Brain microvascular endothelial cell (primary cell): Measurements from ENCODE around the gene CDH13.

Experiments used
- DNase-seq: peaks from one replicate; pipeline ENCODE4 v3.0.0-alpha.2; 2020
- H3K27ac ChIP-seq: fragments of 250-450 bp; sonication (Bioruptor Pico); 2 replicates; pipeline ENCODE4 v1.5.1; 2020; ENCODE audit warnings: mild to moderate bottlenecking, moderate library complexity
- H3K27me3 ChIP-seq: fragments of 250-450 bp; sonication (Bioruptor Pico); replicated peaks from 2 replicates; pipeline ENCODE4 v1.5.1; 2020; ENCODE audit warnings: mild to moderate bottlenecking
- H3K36me3 ChIP-seq: fragments of 250-450 bp; sonication (Bioruptor Pico); replicated peaks from 2 replicates; pipeline ENCODE4 v1.5.1; 2020; ENCODE audit warnings: mild to moderate bottlenecking
- H3K4me3 ChIP-seq: 2 replicates; pipeline ENCODE4 v1.5.1; 2011; ENCODE audit warnings: low read depth, mild to moderate bottlenecking, control low read depth, low read length, moderate library complexity
- in situ Hi-C: cut with HindIII; loops from 2 replicates; pipeline ENCODE4 v1.10.0; 2017; ENCODE audit warnings: low sequenced_read_pairs, low pct_ligation_motif_present
- TF ChIP-seq, protein P1 (sequence below): IDR thresholded peaks from 2 replicates; pipeline ENCODE4 v1.5.1; 2011; ENCODE audit warnings: low read depth, mild to moderate bottlenecking, moderate library complexity, low read length, control low read depth, inconsistent platforms; ENCODE audit errors: missing control alignments

CDH13 gene

DNA sequence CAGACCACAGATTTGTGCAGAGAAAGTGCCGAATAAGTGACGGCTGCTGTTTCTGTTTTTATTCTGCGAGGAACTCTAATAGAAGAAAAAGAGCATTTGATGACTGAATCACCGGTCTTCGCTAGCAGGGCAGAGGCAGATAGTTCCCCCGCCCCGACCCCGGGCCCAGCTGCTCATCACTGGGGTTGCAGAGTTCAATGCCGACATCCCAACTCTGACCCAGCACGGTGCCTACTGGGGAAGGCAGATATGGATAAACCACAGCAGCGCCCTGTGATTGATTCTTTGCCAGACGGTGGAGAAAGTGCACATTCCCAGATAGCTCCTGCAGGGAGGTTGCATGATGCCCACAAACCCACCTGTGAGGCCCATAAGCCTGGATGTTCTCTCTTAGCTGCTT, 823.1 kb downstream of the CDH13 start:
- no peak for DNase-seq

DNA sequence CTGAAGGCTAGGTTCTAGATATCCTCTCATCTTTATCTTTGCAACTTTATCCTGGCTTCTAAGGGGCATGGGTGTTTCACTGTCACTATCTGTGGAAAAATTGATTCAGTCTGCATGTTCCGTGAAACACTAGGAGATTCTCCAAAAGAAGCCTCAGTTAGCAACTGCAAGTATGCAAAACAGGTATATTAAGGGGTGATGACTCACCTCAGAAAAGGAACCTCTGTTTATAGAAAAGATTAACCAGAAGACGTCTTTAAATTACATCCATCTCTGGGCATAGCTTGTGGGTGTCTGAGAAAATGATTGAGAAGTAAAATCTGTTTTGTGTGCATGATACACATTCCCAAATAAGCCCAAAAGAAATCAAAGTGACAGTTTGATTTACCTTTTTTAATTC, 827.2 kb downstream of the CDH13 start:
- Histone ChIP-seq H3K36me3 (no peaks in the 10 kb centered on the region), H3K27ac (no peak overlapping the region), H3K27me3 (no peaks in the 10 kb centered on the region), H3K4me3 (no peak overlapping the region)
- in situ Hi-C loops: no loop called here
- no peak for DNase-seq
- TF ChIP-seq, protein P1, sequence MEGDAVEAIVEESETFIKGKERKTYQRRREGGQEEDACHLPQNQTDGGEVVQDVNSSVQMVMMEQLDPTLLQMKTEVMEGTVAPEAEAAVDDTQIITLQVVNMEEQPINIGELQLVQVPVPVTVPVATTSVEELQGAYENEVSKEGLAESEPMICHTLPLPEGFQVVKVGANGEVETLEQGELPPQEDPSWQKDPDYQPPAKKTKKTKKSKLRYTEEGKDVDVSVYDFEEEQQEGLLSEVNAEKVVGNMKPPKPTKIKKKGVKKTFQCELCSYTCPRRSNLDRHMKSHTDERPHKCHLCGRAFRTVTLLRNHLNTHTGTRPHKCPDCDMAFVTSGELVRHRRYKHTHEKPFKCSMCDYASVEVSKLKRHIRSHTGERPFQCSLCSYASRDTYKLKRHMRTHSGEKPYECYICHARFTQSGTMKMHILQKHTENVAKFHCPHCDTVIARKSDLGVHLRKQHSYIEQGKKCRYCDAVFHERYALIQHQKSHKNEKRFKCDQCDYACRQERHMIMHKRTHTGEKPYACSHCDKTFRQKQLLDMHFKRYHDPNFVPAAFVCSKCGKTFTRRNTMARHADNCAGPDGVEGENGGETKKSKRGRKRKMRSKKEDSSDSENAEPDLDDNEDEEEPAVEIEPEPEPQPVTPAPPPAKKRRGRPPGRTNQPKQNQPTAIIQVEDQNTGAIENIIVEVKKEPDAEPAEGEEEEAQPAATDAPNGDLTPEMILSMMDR: no peak

More for the DNA sequence above, 823.1 kb downstream of the CDH13 start:
- Histone ChIP-seq H3K4me3 (no peak overlapping the region), H3K36me3 (no peaks in the 10 kb centered on the region), H3K27ac (no peak overlapping the region), H3K27me3 (no peaks in the 10 kb centered on the region)
- TF ChIP-seq, protein P1: no peak
- in situ Hi-C loops: no loop called here

DNA sequence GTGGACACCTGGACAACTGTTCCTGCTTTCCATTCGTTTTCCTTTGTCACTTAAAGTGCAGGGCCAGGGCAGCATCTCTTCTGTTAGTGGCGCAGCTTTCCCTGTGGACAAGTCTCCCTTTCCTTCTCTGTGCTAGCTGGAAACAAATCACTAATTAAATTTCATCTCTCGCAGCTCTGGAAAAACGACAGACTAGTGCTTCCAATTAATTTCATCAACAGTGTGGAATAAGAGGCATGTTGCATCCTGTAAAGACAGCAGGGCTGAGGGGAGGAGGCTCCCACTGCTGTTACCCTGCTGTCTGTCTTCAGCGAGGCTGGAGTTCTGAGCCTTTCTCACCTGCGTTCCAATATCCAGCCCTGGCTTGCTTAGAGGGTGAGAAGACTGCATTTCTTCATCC, 828.9 kb downstream of the CDH13 start:
- no peak overlapping the region for H3K4me3 ChIP-seq
- H3K36me3 ChIP-seq: no peaks in the 10 kb centered on the region
- H3K27me3 ChIP-seq: no peaks in the 10 kb centered on the region
- in situ Hi-C loops: no loop called here
- no peak for DNase-seq
- no peak overlapping the region for H3K27ac ChIP-seq
- TF ChIP-seq, protein P1: no peak

- DNase-seq: no peak
- Histone ChIP-seq H3K27ac (no peak overlapping the region), H3K27me3 (no peaks in the 10 kb centered on the region), H3K36me3 (no peaks in the 10 kb centered on the region), H3K4me3 (no peak overlapping the region)
- in situ Hi-C loops: no loop called here
- TF ChIP-seq, protein P1: no peak
Observed at GRCh38 chr16:83456934-83457333, 830.2 kb downstream of the CDH13 start.

- peak; percentile 96 for DNase-seq
- TF ChIP-seq, protein P1: no peak
- Histone ChIP-seq H3K27me3 (no peaks in the 10 kb centered on the region), H3K36me3 (no peaks in the 10 kb centered on the region), H3K4me3 (no peak overlapping the region), H3K27ac (peak overlapping the region; percentile 67)
- in situ Hi-C loops: no loop called here
Observed at GRCh38 chr16:83458612-83459011, 831.8 kb downstream of the CDH13 start.

DNA sequence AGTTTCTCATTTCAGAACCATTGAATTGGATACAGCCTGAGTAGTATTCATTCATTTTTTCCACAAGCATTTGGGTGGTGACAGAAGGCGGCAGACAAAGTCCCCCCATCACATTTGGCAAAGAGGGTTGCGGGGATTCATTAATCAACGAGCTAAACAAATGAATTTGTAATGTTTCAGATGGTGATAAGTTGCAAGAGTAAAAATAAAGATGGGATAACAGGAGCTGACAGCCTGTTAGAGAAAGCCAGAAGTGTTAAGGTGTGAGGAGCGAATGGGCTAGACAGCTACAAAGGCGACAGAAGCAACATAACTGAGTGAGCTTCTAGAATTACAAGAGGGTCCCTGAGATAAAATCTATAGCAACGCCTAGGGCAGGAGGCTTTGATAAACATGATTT, 838.2 kb downstream of the CDH13 start:
- in situ Hi-C loops: no loop called here
- Histone ChIP-seq H3K36me3 (no peaks in the 10 kb centered on the region), H3K27ac (no peak overlapping the region), H3K27me3 (no peaks in the 10 kb centered on the region), H3K4me3 (no peak overlapping the region)
- TF ChIP-seq, protein P1: no peak
- no peak for DNase-seq
